PC-3 (cell line): ENCODE results near the gene SKAP1.

Source experiments
- CTCF ChIP-seq: fragments of 300-600 bp; sonication (generic); conservative IDR thresholded peaks from 2 replicates; pipeline ENCODE4 v1.5.1; 2017; ENCODE audit warnings: antibody characterized with exemption, low read depth, mild to moderate bottlenecking, low read length
- EZH2 ChIP-seq: fragments of 300-600 bp; sonication (generic); IDR thresholded peaks from one replicate; pipeline ENCODE4 v1.6.1; 2017; ENCODE audit warnings: antibody characterized with exemption, mild to moderate bottlenecking, low read length; ENCODE audit not compliant: unreplicated experiment

GRCh38 chr17:48202959-48203358 lies 227.1 kb downstream of the SKAP1 start:
- TF ChIP-seq EZH2 (no peak), CTCF (no peak)
